GM18909 (cell line): ENCODE results near the gene C5orf22.
"Not testable (repeated sequence)": the region's sequence is repeated elsewhere in the genome, so short reads cannot be mapped to it uniquely, and the experiment has no call there.

Source experiments
- ATAC-seq: cut with Tn5 transposase; IDR thresholded peaks from one replicate; pipeline ENCODE4 v1.9.1; 2021; ENCODE audit warnings: mild to moderate bottlenecking; ENCODE audit not compliant: unreplicated experiment, poor library complexity

Gene C5orf22

GRCh38 chr5:31598640-31599611 is 66.8 kb downstream of the C5orf22 start:
- no peak for ATAC-seq

GRCh38 chr5:31602305-31602704 is 70.2 kb downstream of the C5orf22 start:
- ATAC-seq: not testable (repeated sequence)

GRCh38 chr5:31604240-31604639 is 72.1 kb downstream of the C5orf22 start:
- no peak for ATAC-seq

- ATAC-seq: no peak
Observed at GRCh38 chr5:31604644-31605043, 72.5 kb downstream of the C5orf22 start.
